ENCODE data around the gene EQTN.
"Not testable (repeated sequence)": the region's sequence is repeated elsewhere in the genome, so short reads cannot be mapped to it uniquely, and the experiment has no call there.

GRCh38 chr9:27239648-27240047, 57.3 kb downstream of the EQTN start:
- not testable (repeated sequence) for TF ChIP-seq CTCF, POLR2A, POLR2AphosphoS5, EP300 (IDR thresholded peaks at IDR 0.05)
